Activated CD8-positive, alpha-beta memory T cell treated with anti-CD3 and anti-CD28 coated beads, Interleukin-2, amount 50 U/mL, for 48 hours (primary cell): Measurements from ENCODE around the gene PPIE.

Experiments used
- DNase-seq: peaks from one replicate; pipeline ENCODE4 v3.0.0-alpha.2; 2020

Gene PPIE

DNA sequence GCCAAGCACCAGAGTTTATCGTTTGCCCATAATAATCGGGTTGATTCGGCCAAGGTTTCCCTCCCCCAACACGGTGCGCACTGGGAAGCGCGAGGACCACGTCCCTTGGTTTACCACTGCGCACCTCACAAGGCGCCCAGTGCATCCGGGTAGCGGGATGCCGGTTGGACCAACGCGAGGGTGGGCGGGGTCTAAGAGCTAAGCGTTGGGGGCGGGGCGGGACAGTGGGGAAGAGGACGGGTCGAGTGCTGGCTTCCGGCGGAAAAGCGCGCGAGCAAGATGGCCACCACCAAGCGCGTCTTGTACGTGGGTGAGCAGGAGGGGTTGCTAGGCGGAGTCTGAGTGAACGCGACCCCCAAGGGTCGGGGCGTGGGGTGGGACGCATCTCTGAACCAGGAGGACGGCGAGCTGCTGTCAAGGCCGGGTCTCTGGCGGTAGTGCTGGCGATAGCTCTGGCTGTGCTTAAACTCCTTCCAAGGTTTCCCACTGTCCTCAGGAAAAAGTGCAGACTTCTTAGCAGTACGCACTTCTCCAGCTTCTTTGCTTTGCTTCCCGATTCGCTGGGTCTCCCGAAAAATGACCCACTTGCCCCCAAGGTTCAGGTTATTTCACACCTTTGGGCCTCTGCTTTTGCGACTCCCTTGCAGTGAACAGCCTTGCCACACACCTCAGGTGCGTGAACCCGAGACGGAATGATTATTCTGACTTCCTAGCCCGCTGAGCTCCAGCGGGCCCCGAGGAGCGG lies at the start of gene PPIE:
TSS of gene PPIE (plus strand) at position 261 of the 745 bp plus-strand sequence. CDS start at position 280, 19 bp downstream.
- DNase-seq, result peak; percentile 98

DNA sequence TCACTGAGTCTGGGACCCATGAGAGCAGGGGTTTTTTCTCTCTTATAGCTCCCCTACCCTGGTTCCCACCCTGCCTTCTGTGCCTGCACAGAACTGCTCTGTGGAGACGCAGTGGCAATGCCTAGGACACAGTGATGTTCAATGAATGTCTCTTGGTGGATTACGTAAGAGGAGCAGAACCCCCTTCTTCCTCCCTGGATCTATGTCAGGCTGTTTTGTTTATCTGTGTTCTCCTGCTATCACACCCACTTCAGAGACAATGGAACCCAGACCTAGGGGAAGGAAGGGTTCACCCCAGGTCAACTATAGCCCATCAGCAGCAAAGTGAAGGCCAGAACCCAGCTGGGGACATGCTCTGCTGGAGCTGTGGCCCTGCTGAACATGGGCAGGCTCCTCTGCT lies 49.5 kb upstream of the PPIE start:
- no peak for DNase-seq

DNA sequence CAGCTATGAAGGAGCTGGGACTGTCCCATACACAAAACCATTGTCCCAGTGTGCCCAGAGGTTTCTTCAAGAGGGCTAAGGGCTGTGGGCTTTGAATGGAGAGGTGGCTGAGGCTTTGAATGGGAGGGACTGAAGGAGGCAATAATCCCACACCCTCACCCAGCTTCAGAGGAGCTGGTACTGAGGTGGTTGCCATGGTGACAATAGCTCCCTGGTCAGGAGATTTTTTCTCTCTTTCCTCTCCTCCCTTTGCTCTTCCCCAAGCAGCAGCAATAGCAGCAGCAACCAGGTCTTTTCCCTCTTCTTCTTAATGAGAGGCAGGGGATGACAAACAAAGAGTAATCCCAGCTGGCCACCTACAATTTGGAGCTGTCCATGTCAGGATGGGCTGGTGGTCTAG lies 49.0 kb upstream of the PPIE start:
- no peak for DNase-seq

DNA sequence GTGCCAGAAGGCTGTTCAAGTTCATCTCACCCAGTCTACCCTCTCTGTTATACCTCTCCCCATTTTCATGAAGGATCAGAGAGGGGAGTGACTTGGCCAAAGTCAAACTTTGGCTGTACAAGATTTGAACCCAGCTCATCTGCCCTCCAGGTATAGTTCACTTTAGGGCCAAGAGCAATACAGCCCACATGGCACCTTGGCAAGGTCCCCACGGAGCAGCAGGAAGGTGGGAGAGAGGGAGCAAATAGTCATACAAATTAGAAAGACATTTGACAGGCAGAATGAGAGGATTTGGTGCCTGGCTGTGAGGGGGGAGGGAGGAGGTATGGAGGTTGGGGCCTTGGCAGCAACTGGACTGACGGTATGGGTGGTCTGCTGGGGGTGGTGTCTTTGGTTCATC lies 48.5 kb upstream of the PPIE start:
- no peak for DNase-seq

DNA sequence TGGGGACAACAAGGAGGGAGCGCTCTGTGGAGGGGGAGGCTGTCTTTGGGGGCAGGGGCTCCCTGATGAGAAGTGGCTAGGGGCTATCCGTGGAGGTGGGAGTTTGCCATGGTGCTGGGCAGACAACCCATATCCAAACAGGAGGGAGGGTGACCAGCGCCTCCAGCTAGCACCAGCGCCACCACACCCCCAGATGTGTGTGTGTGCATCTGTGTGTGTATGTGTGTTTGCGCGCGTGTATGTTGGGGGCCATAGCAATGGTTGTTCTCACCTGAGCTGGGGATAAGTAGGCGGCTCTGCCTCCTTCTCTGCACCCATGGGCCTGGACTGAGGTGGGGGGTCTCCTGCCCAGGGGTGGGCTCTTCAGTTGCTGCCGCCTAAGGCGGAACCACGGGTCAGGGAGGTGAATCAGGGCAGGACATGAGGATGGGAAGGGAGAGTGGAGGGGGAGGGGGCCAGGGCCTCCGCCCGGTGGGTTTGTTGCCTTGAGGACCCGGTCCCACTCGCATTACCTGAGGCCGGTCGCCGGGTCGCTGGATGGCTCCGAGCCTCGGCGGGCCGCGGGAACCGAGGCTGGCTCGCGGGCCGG lies 47.8 kb upstream of the PPIE start:
- no peak for DNase-seq

DNA sequence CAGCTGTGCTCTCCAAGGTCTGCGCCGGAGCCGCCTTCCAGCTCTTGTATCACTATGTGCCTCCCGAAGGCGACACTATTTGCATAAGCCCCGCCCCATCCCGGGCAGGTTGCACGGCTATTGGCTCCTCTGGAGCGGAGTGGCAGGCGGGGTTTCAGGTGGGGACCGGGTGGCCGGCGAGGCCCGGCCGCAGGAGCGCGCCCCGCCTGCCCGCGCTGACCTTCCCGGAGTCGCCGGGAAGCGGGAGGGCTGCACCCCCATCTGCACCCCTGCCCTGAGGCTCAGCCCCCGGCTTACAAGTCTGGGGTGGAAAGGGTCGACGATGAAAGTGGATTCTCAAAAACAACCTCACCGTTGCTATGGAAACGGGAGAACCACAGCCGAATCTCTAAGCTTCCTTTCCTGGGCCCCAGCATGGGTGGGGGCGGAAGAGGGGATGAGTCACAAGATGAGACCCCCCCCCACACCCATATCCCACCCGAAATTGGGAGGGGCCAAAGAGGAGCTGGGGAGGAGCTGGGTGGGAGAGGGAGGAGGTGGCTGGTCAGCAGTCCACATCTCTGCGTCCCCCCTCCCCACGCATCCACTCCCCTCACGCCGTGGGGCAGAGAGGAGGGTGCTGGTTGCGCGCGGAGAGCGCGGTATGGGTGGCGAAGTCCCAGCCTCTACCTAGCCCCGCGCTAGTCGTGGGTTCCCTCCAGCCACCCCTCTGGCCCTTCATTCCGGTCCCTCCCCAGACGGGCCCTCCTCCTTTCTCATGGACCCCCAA lies 47.1 kb upstream of the PPIE start, which contains the start of gene HPCAL4:
TSS of gene HPCAL4 (minus strand) at position 51 of the 769 bp plus-strand sequence. CDS start 6,830 bp downstream, outside the sequence.
- peak; percentile 91 for DNase-seq

DNA sequence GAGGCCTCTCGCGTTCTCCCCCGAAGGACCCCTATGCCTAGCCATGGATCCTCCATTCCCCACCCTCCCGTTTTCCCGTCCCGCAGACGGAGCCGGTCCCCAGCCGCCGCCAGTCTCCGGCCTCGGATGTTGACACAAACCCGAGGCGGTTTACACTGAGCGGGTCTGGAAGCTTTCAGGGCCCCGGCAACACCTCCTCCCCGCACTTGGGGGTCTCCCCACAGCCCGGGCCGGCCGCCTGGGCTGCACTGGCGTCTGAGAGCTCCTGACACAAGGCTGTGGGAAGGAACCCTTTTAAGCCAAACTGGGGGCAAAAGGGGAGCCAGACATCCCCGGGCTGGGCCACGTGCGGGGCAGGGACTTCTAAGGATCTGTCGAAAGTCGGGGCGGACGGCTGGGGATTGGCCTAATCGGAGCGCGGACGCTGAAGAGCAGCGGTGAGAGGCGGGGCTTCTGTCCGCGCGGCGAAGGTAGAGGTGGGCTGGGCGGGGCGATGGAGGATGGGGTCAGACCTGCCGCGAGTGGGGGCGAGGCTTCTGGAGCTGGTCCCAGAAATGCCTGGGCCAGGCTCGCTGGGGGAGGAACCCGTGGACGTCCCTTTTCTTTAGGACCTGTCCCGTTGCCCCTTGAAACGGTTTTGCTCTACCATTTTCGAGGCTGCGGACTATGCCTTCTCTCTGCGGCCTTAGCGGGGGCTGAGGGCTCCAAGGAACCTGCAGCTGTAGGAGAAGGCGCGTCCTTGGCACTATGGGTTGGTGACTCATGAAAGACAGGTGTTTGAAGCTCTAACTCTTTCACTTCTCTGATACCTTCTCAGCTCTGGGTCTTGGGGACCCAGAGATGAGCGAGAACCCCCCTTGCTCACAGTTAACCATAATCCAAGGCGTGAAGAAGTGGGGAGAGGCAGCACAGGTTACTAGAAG lies 46.3 kb upstream of the PPIE start:
- DNase-seq, result peak; percentile 63

DNA sequence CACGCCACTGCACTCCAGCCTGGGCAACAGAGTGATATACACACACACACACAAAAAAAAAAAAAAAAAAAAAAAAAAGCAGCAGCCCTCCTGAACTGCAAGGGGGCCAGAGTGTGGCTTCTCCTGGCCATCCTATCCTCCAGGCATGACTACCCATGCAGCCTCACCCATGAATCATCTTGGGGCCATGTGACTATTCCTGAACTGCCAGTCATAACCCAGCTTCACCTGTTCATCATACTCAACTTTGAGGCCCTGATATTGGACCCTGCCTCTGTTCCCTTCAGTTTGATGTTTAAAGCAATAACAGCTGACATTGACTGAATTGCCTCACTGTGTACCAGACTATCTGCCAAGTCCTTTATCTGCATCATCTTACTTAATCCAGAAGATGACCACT lies 44.7 kb upstream of the PPIE start:
- no peak for DNase-seq

DNA sequence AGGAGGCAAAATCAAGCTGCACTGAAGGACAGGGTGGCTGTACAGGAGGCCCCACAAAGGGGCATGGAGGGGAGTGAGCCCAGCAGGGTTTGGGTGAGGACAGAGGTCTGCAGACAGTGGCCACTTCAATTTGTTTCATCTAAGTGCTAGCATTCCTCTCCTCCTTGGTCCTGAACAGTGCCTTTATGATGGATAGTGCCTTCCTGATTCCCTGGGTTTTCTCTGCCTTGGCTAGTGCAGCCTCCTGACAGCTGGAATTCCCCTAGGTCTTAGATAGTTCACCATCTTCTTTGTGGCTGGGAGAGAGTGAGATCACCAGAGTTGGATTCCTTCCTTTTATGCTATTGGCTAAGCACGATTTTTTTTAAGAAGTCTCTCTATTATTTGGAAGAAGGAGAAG lies 43.7 kb upstream of the PPIE start:
- DNase-seq, result no peak

DNA sequence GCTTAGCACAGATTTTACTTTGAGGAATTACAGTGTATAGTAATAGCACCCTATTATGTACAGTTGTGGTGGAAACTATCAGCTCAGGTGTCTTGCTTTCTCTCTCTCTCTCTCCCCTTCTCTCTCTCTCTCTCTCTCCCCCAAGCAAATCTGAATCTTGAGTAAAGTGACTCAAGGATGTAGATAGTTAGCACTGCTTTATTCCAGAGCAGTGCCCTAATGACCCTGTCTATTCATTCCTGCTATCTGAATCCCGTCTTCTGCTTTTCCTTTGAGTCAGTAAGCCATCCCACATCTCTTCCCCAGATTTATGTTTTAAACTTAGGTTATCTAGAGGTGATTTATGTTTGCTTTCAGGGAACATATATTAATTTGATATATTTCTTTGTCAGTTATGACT lies 42.2 kb upstream of the PPIE start:
- no peak for DNase-seq

DNA sequence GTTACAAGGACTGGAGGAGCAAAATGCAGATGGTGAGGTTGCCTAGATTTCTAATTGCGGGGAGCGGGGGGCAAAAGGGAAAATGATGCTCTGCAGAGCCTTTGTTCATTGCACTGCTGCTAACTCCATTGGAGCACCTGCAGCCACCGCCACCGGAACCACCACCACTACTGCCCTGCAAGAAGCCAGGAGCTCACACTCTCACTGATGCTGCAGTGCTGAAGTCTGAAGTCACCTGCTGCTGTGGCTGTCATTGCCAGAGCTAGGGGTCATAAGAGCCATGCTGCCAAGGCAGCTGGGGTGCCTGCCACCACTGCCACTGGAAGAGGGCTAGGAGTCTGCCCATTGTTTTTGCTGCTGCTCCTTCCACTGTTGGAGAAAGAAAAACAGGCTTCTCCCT lies 40.1 kb upstream of the PPIE start:
- DNase-seq, result peak; percentile 41

DNA sequence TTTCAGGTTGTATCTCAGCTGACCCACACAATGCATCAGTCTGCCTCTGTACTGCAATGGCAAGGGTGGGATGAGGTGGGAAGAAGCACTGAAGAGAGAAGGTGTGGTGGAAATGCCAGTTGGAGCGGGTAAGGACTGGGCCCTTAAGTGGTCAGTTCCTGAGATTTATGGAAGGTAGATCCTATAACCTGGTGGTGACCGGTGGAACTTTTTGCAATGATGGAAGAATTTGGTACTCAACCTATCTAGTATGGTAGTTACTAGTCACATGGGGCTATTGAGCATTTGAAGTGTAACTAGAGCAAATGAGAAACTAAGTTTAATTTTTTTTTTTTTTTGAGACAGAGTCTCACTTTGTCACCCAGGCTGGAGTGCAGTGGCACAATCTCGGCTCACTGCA lies 39.3 kb upstream of the PPIE start:
- no peak for DNase-seq

DNA sequence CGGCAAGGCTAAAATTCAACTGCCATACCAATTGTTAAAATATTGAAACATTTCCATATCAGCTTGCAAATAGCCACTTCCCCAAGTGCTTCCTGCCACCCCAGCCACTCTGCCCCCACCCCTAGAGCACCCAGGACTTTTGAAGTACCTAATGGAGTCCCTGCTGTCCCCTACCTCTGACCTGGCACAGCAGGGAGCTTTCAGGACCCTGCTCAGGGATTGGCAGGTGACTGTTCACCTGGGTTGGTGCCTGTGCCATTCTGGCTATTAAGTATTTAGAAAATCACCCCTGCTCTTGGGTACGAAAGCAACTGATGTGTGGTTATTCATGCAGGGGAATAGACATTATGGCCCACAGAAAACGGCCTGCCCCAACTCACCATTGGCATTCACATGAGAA lies 38.3 kb upstream of the PPIE start:
- peak; percentile 6 for DNase-seq

DNA sequence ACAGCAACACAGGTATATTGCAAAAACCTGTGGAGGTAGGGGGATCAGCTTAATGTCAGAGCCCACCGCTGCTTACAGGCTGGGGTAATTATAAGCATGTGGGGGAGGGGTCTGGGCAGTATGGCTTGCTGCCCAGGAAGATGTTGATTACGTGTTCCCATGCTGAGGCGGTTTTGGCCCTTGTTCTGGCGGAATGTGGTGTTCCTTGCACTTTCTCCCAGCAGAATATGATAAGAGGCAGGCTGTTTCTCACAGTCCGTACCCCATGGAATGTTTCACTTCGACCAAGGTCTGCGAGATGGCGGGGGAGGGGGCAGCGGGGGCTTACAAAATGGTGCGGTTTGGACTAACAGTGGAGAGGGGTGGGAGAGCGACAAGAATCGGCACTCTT lies 37.6 kb upstream of the PPIE start:
- DNase-seq, result peak; percentile 37

DNA sequence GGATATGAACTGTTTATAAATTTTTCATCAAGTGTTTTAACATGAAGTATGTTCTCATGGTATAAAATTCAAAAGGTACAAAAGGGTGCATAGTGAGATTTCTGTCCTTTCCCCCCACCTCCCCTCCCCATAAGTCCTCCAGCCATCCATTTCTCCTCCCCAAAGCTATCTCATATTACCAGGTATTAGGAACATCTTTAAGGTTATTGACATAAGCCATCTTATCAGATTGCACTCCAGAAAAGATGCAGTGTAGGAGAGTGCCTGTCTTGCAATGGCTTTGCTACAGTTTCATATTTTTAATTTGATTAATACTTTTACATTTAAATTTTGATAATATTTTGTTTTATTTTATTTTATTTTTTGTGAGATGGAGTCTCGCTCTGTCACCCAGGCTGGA lies 33.9 kb upstream of the PPIE start:
- no peak for DNase-seq

DNA sequence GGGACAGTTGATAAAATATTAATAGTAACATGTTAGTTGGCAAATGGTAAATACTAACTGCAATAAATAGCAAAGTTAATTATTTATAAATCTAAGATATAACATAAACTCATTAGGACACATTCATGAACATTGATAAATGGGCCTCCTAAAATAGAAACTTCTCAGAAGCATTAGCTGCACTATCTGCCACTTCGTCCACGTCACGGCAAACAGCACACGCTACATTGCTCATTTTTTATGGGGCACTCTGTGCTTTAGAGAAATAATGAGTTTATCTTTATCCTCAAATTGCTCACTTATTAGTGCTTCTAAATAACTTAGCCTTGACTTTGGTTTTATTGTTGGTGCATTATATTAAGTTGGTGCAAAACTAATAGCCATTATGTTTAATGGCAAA lies 31.2 kb upstream of the PPIE start:
- DNase-seq, result no peak

DNA sequence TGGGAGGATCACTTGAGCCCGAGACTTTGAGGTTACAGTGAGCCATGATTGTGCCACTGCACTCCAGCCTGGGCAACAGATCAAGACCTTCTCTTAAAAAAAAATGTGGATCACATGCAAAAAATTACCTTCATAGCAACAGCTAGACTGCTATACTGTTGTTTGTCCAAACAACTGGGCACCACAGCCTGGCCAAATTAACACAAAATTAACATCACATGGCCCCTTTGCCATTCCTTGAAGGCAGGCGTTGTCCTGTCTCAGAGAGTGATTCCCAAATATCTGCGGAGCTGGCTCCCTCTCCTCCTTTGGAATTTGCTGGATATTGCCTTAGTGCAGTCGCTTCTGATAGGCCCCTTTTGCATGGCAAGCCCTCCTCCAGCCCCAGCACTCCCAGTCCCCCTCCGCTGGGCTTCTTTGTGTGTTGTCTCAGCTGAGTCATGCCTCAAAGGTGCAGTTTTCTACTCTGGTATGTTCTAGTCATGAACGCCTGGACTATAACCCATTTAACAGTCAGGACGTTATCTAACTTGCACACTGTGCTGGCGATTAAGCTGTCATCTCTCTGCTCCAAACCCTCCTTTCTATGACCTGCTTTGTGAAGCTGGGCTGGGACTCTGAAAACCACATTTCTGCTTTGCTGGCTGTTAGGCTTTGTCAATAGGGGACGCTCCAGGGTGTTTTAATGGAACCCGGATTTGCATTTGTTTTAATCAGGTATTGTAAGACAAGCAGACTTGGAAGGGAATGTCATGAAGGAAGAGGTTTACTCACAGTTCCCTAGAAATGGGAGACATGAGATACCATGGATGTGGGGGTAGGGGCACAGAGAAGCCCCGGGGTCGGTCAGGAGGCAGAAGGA lies 27.3 kb upstream of the PPIE start:
- peak; percentile 18 for DNase-seq

DNA sequence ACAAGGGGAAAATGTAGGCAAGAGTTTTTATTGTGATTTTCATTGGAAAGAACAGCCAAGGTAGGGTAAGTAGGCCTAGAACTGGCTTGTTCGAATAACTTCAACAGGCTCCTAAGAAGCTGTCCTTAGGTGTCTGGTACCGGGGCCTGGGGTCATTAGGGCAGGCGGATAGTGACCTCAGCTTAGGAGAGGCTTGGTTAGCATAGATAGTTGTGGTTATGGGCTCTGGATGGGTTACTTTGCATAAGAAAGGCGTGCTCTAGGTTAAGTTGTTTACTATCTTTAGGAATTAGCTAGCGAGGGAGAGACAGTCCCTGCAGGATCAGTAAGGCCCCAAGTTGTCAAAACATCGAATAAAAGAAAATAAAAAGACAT lies 26.7 kb upstream of the PPIE start:
- DNase-seq, result peak; percentile 17

DNA sequence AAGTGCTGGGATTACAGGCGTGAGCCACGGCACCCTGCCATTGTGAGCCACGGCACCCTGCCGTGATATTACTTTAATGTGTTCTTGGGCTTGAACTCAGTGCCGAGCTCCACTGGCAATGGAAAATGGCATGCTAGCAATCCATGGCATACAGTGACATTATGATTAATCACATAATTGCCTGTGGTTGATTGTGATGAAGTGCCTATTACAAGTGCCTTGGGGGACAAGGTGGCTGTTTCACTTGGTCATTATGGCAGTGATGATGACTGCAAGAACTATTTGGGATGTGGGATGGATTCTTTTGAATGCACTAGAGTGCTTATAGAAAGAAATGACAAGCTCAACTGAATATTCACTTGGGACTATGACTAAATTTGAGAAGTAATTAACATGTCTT lies 25.1 kb upstream of the PPIE start:
- DNase-seq, result no peak

DNA sequence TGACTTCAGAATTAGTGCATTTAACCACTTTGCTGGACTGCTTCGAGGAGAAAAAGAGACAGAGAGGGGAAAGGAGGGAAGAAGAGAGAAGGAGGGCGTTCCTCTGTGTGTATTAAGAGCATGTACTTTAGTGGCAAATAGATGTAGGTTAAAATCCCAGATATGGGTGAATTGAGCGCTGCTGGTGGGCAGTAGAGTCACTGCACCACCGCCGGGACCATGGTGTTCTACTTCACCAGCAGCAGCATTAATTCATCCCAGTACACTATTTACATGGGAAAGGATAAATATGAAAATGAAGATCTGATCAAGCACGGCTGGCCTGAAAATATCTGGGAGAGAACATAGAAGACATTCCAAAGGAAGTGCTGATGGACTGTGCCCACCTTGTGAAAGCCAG lies 20.9 kb upstream of the PPIE start:
- no peak for DNase-seq

DNA sequence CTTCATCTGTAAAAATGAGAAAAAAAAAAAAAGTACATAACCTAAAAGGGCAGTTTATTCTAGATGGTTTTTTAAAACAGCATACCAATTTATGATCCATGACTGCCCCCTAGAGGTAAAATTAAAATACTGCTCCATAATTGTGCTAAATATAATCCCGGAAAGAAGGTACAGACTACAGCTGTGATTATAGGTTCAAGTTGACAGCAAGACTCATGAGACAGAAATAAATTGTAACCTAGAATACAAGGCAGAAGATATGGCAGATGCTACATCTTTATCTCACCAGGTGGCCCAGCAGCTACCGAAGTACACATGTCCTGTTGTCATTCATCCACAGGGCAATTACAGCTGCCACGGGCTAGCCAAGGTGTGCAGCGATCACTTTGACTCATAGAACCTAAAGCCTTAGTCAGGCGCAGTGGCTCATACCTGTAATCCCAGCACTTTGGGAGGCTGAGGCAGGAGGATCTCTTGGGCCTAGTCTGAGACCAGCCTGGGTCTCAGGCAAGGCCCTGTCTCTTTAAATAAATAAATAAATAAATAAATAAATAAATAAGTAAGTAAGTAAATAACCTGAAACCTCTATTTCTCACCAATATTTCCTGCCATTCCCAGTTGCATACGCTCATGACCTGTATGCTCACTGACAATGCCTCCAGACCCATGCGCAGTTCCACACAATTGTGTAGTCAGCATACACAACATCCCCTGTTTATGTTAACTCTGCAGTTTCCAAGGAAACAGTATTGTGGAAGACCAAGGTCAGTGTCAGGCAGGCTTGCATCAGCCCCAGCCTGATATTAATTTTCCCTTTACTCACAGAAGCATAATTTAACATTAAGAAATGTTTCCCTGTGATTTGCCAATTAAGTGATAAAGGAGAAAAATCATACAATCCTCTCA lies 18.3 kb upstream of the PPIE start:
- DNase-seq, result no peak
